HCT116 (cell line): ENCODE data around the gene PSMB7. TPM values are rescaled to one million over a fixed set of nuclear protein-coding genes. Genes with fewer than 3 reads are reported as not detected.

ENCODE experiments used
- ATAC-seq: fragments of 200-7000 bp; cut with Tn5 transposase; 2 replicates; pipeline ENCODE4 v1.9.1; 2020; ENCODE audit warnings: mild to moderate bottlenecking, moderate library complexity
- BruUV-seq: library from RNA; stranded (reverse); fragments of 400-500 nt; replicated peaks from 2 replicates; lab custom pipeline; 2021; lab: Mats Ljungman, UMichigan
- CTCF ChIA-PET: fragments of 300-600 bp; sonication (Branson Sonifier 250); formaldehyde crosslinking; loops from one replicate; lab custom pipeline; 2021; ENCODE audit warnings: antibody characterized with exemption; lab: Charles Lee
- POLR2A ChIA-PET: fragments of 300-600, 350-600 bp; sonication (Branson Sonifier 250); formaldehyde crosslinking; loops from one replicate; lab custom pipeline; 2021; ENCODE audit warnings: antibody characterized with exemption; lab: Charles Lee
- RAD21 ChIA-PET, 2 experiments: fragments of 300-600 bp; sonication (Branson Sonifier 250); formaldehyde crosslinking; loops; one replicate each; lab custom pipeline; 2023; ENCODE audit warnings: low total read pairs in 2 of 2; ENCODE audit not compliant: uncharacterized antibody in 2 of 2, unreplicated experiment in 2 of 2, low non-redundant PET in 1 of 2; lab: Charles Lee
- DNase-seq: peaks from one replicate; pipeline ENCODE4 v3.0.0-alpha.2; 2010; ENCODE audit warnings: low read depth, low spot score
- H2AFZ ChIP-seq: fragments of 200-600 bp; shearing (Covaris generic), sonication (generic); 2 replicates; pipeline ENCODE4 v1.6.1; 2017; ENCODE audit warnings: low read depth, mixed run types, mixed read lengths, antibody characterized with exemption, low read length; ENCODE audit not compliant: poor library complexity, severe bottlenecking
- H3K27ac ChIP-seq: 2 replicates; pipeline ENCODE4 v1.5.1; 2012; ENCODE audit warnings: low read depth, low read length
- H3K27me3 ChIP-seq: fragments of 200-600 bp; sonication (generic); 2 replicates; pipeline ENCODE4 v1.6.1; 2016; ENCODE audit warnings: mixed run types, low read length, mixed read lengths; ENCODE audit not compliant: insufficient read depth
- H3K36me3 ChIP-seq, 2 experiments: fragments of 200-500 bp in 1 of 2; fragments of 200-600 bp in 1 of 2; sonication (Bioruptor generic) in 1 of 2; sonication (generic) in 1 of 2; 2 replicates each; pipeline versions ENCODE4 v1.5.1 to v1.6.1; 2014 to 2016; ENCODE audit warnings: low read length in 2 of 2, inconsistent platforms in 1 of 2, mixed read lengths in 1 of 2, mixed run types in 1 of 2; ENCODE audit not compliant: insufficient read depth in 2 of 2, control insufficient read depth in 1 of 2
- H3K4me1 ChIP-seq, 2 experiments: fragments of 200-600 bp in 1 of 2; sonication (generic) in 1 of 2; 2 replicates each; pipeline versions ENCODE4 v1.5.1 to v1.6.1; 2012 to 2017; ENCODE audit warnings: low read length in 2 of 2, inconsistent platforms in 1 of 2, mild to moderate bottlenecking in 1 of 2, mixed read lengths in 1 of 2, mixed run types in 1 of 2, moderate library complexity in 1 of 2; ENCODE audit not compliant: insufficient read depth in 2 of 2, control insufficient read depth in 1 of 2
- H3K4me2 ChIP-seq: fragments of 200-600 bp; sonication (generic); 2 replicates; pipeline ENCODE4 v1.6.1; 2017; ENCODE audit warnings: mixed run types, low read length, mixed read lengths
- H3K4me3 ChIP-seq, 2 experiments: fragments of 200-600 bp in 1 of 2; sonication (generic) in 1 of 2; replicated peaks in 1 of 2; 2 replicates each; pipeline ENCODE4 v1.5.1; 2011 to 2016; ENCODE audit warnings: low read length in 2 of 2, control low read depth in 1 of 2, low read depth in 1 of 2, mild to moderate bottlenecking in 1 of 2, mixed read lengths in 1 of 2, mixed run types in 1 of 2
- H3K79me2 ChIP-seq: fragments of 200-600 bp; sonication (generic); 2 replicates; pipeline ENCODE4 v1.6.1; 2017; ENCODE audit warnings: mild to moderate bottlenecking, mixed run types, low read length, moderate library complexity, mixed read lengths; ENCODE audit not compliant: insufficient read depth
- H3K9ac ChIP-seq: fragments of 200-600 bp; sonication (generic); 2 replicates; pipeline ENCODE4 v1.6.1; 2016; ENCODE audit warnings: low read length, mixed read lengths
- H3K9me2 ChIP-seq: fragments of 200-600 bp; sonication (generic), shearing (Covaris generic); 2 replicates; pipeline ENCODE4 v1.6.1; 2017; ENCODE audit warnings: mixed run types, mild to moderate bottlenecking, moderate library complexity; ENCODE audit not compliant: insufficient read depth
- H3K9me3 ChIP-seq, 2 experiments: fragments of 200-500 bp in 1 of 2; fragments of 200-600 bp in 1 of 2; sonication (Bioruptor generic) in 1 of 2; sonication (generic) in 1 of 2; 2 replicates each; pipeline ENCODE4 v1.6.1; 2014 to 2017; ENCODE audit warnings: low read length in 2 of 2, mixed read lengths in 2 of 2, inconsistent platforms in 1 of 2, low read depth in 1 of 2, mild to moderate bottlenecking in 1 of 2, mixed run types in 1 of 2, moderate library complexity in 1 of 2; ENCODE audit not compliant: control insufficient read depth in 1 of 2, insufficient read depth in 1 of 2
- H4K20me1 ChIP-seq: fragments of 200-600 bp; sonication (generic), shearing (Covaris generic); 2 replicates; pipeline ENCODE4 v1.6.1; 2017; ENCODE audit warnings: mixed run types, mild to moderate bottlenecking, moderate library complexity; ENCODE audit not compliant: insufficient read depth
- CEBPB ChIP-seq: IDR thresholded peaks from 2 replicates; pipeline ENCODE4 v1.6.1; 2012; ENCODE audit warnings: low read depth
- EGR1 ChIP-seq: IDR thresholded peaks from 2 replicates; pipeline ENCODE4 v1.6.1; 2012; ENCODE audit warnings: low read depth
- ELF1 ChIP-seq: IDR thresholded peaks from 2 replicates; pipeline ENCODE4 v1.6.1; 2012; ENCODE audit warnings: low read depth, borderline replicate concordance
- JUND ChIP-seq: IDR thresholded peaks from 2 replicates; pipeline ENCODE4 v1.6.1; 2012
- RAD21 ChIP-seq: IDR thresholded peaks from 2 replicates; pipeline ENCODE4 v1.6.1; 2012; ENCODE audit warnings: low read depth, mild to moderate bottlenecking
- SIN3A ChIP-seq: IDR thresholded peaks from 2 replicates; pipeline ENCODE4 v1.6.1; 2012; ENCODE audit warnings: low read depth
- TCF7L2 ChIP-seq: IDR thresholded peaks from 2 replicates; pipeline ENCODE4 v1.7.0; 2011; ENCODE audit warnings: borderline replicate concordance, inconsistent platforms; ENCODE audit not compliant: insufficient read depth, insufficient read length; ENCODE audit errors: extremely low read depth
- intact Hi-C: fragments of 100-400 bp; cut with micrococcal nuclease; formaldehyde crosslinking; loops from 2 replicates; pipeline ENCODE4 v1.10.0; 2022
- total RNA-seq: library from RNA; stranded (reverse); gene quantifications from one replicate; pipeline ENCODE4 v1.2.1, GENCODE V29; 2021; ENCODE audit not compliant: unreplicated experiment
- TF ChIP-seq, protein P1 (sequence below), 3 experiments: fragments of 200-600 bp in 1 of 3; sonication (generic) in 1 of 3; IDR thresholded peaks in 2 of 3; conservative IDR thresholded peaks in 1 of 3; 2 replicates each; pipeline ENCODE4 v1.5.1; 2012 to 2017; ENCODE audit warnings: low read depth in 2 of 3, low read length in 2 of 3, antibody characterized with exemption in 1 of 3, borderline replicate concordance in 1 of 3, control low read depth in 1 of 3, mild to moderate bottlenecking in 1 of 3, mixed read lengths in 1 of 3, mixed run types in 1 of 3, moderate library complexity in 1 of 3; ENCODE audit not compliant: insufficient read depth in 1 of 3
- TF ChIP-seq, protein P2 (sequence below): IDR thresholded peaks from 2 replicates; pipeline ENCODE4 v1.6.1; 2012

PSMB7 gene
- total RNA-seq, 1 experiment from 2014 or later = 222 TPM

DNA sequence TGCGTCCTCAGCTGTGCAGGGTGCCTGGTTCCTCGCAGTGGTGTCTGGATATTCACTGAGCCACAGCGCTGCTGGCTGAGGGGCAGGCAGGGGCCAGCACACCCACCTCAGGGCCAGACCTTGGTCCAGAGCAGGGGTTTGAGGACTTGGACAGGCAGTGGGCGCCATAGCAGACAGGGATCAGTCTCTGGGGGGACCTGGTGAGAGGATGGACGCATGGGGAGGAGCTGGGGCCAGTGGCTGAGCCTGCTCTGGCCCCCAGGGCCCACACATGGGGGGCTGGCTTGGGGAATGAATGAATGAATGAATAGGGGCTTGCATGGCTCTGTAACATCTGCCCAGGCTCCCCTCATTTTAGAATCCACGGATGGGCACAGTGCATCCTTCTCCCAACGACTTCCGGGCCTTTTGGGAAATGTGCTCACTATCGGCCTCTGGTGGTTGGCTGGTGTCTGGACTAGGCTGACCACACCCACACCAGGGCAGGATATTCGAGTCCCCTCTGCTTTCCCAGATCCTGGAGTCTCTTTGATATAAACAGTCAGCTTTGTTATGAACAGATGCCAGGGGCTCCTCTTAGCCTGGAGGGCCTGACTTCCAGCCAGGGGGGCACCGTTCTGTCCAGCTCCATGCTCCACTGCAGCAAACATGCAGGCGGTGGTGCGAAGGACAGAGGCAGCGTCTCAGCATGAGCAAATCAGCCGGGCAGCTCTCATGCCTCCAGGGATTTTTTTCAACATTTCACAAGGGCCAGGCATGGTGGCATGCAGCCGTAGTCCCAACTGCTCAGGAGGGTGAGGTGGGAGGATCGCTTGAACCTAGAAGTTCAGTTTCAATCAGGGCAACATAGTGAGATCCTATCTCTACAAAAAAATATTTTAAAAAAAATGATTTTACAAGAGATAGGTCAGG lies 94.9 kb downstream of the PSMB7 start:
- ChIA-PET POLR2A (no interaction called here), RAD21 (interaction anchor here (1.1 to 1.2 kb wide), 2 partner anchors 186 to 194 kb away, joined by 4 to 5 read pairs; no protein-coding TSS in a partner anchor), CTCF (interaction anchor here (4.3 kb wide), 1 partner anchor 194 kb away, joined by 16 read pairs; no protein-coding TSS in a partner anchor)
- Histone ChIP-seq H3K9me2 (no peaks in the 10 kb centered on the region), H2AFZ (no peak overlapping the region), H3K9me3 (no peaks in the 10 kb centered on the region), H3K36me3 (no peaks in the 10 kb centered on the region), H3K27ac (no peak overlapping the region), H3K4me3 (no peak overlapping the region), H3K4me1 (peaks cover 0 to 9% of the 10 kb centered on the region in 2 experiments; a peak in 1 of 4 replicates), H3K27me3 (no peaks in the 10 kb centered on the region), H3K79me2 (no peaks in the 10 kb centered on the region), H3K4me2 (no peak overlapping the region), H3K9ac (no peak overlapping the region), H4K20me1 (no peaks in the 10 kb centered on the region)
- TF ChIP-seq ELF1 (no peak), RAD21 (peak; percentile 75)
- TF ChIP-seq, protein P1, sequence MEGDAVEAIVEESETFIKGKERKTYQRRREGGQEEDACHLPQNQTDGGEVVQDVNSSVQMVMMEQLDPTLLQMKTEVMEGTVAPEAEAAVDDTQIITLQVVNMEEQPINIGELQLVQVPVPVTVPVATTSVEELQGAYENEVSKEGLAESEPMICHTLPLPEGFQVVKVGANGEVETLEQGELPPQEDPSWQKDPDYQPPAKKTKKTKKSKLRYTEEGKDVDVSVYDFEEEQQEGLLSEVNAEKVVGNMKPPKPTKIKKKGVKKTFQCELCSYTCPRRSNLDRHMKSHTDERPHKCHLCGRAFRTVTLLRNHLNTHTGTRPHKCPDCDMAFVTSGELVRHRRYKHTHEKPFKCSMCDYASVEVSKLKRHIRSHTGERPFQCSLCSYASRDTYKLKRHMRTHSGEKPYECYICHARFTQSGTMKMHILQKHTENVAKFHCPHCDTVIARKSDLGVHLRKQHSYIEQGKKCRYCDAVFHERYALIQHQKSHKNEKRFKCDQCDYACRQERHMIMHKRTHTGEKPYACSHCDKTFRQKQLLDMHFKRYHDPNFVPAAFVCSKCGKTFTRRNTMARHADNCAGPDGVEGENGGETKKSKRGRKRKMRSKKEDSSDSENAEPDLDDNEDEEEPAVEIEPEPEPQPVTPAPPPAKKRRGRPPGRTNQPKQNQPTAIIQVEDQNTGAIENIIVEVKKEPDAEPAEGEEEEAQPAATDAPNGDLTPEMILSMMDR (IDR thresholded peaks at IDR 0.05 in 2 of 3, conservative IDR thresholded peaks at IDR 0.05 in 1 of 3; ENCODE audit: borderline replicate concordance in 1 of 3, insufficient read depth in 1 of 3, low read depth in 2 of 3, low read length in 2 of 3) = peak; percentile 83 to 93 (median 91)
- ATAC-seq (peak; percentile 97), DNase-seq (peak; percentile 28)
- intact Hi-C loops = loop anchor here (1.0 kb wide), 1 partner anchor 193 kb away; no protein-coding TSS in a partner anchor
- BruUV-seq = no TSS peak

DNA sequence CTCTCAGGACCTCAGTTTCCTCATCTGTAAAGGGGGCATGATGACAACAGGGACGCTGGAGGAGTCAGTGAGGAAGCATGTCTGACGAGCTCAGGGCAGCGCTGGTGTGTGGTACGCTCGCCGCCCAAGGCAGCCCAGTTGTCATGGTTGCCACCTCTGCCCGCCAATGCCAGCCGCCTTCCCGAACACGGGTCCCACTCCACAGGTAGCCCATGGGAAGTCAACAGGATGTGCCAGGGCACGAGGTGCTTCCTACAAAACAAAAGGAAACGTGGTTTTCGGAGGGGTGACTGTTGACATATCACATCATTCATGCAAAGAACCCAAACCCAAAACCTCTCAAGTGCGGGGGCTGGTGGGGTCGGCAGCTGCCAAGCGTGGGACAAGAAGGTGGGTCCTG lies 99.4 kb downstream of the PSMB7 start:
- no peaks in the 10 kb centered on the region for H3K36me3 ChIP-seq
- no peak overlapping the region for H3K4me2 ChIP-seq
- no peak overlapping the region for H2AFZ ChIP-seq
- DNase-seq = no peak
- H3K27ac ChIP-seq = no peak overlapping the region
- H4K20me1 ChIP-seq = no peaks in the 10 kb centered on the region
- no peak for ATAC-seq
- RAD21 ChIA-PET = no interaction called here
- no peaks in the 10 kb centered on the region; the same call in 1 of the 2 replicates for H3K79me2 ChIP-seq
- no peak overlapping the region for H3K9ac ChIP-seq
- no TSS peak for BruUV-seq
- intact Hi-C loops = loop anchor here (10.0 kb wide), 1 partner anchor 771 kb away; no protein-coding TSS in a partner anchor
- H3K9me2 ChIP-seq = no peaks in the 10 kb centered on the region
- peaks cover 0 to 14% of the 10 kb centered on the region in 2 experiments; a peak in 2 of 4 replicates for H3K4me1 ChIP-seq
- TF ChIP-seq TCF7L2 (no peak), EGR1 (no peak), SIN3A (no peak), JUND (no peak), CEBPB (no peak)
- TF ChIP-seq, protein P2, sequence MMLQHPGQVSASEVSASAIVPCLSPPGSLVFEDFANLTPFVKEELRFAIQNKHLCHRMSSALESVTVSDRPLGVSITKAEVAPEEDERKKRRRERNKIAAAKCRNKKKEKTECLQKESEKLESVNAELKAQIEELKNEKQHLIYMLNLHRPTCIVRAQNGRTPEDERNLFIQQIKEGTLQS = no peak
- no peaks in the 10 kb centered on the region for H3K27me3 ChIP-seq
- H3K4me3 ChIP-seq = no peak overlapping the region
- CTCF ChIA-PET = no interaction called here
- H3K9me3 ChIP-seq = no peaks in the 10 kb centered on the region
- POLR2A ChIA-PET = no interaction called here
